ENCODE measurements around the gene TMEM258.

- TF ChIP-seq, protein P1, sequence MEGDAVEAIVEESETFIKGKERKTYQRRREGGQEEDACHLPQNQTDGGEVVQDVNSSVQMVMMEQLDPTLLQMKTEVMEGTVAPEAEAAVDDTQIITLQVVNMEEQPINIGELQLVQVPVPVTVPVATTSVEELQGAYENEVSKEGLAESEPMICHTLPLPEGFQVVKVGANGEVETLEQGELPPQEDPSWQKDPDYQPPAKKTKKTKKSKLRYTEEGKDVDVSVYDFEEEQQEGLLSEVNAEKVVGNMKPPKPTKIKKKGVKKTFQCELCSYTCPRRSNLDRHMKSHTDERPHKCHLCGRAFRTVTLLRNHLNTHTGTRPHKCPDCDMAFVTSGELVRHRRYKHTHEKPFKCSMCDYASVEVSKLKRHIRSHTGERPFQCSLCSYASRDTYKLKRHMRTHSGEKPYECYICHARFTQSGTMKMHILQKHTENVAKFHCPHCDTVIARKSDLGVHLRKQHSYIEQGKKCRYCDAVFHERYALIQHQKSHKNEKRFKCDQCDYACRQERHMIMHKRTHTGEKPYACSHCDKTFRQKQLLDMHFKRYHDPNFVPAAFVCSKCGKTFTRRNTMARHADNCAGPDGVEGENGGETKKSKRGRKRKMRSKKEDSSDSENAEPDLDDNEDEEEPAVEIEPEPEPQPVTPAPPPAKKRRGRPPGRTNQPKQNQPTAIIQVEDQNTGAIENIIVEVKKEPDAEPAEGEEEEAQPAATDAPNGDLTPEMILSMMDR (IDR thresholded peaks at IDR 0.05; ENCODE audit: extremely low read depth in 1 of 2, insufficient read depth in 1 of 2, low read depth in 1 of 2, low read length in 2 of 2) = no peak
- peak; percentile 87 for TF ChIP-seq POLR2A (IDR thresholded peaks at IDR 0.05; ENCODE audit: low read depth, low read length)
- no peak for TF ChIP-seq JUN (IDR thresholded peaks at IDR 0.05; ENCODE audit: borderline replicate concordance, insufficient read depth, insufficient read length, low read depth)
Observed at GRCh38 chr11:61828379-61828628, 35.9 kb upstream of the TMEM258 start.
